GM23338 (cell line): Measurements from ENCODE around the gene ITGA2. TPM values are rescaled to one million over a fixed set of nuclear protein-coding genes. Genes with fewer than 3 reads are reported as not detected.

Experiments
- ATAC-seq: fragments of 200-7000 bp; cut with Tn5 transposase; 3 replicates; pipeline ENCODE4 v1.9.1; 2020
- DNase-seq: peaks from one replicate; pipeline ENCODE4 v3.0.0-alpha.2; 2015; ENCODE audit warnings: low spot score
- H2AFZ ChIP-seq: fragments of 200-600 bp; sonication (generic); 2 replicates; pipeline ENCODE4 v1.8.0; 2016; ENCODE audit warnings: antibody characterized with exemption, mild to moderate bottlenecking, moderate library complexity
- H3F3A ChIP-seq: fragments of 200-600 bp; sonication (generic); replicated peaks from 2 replicates; pipeline ENCODE4 v1.8.0; 2017; ENCODE audit warnings: antibody characterized with exemption, mixed run types, low read depth
- H3K27ac ChIP-seq: fragments of 200-600 bp; sonication (generic); 2 replicates; pipeline ENCODE4 v1.6.1; 2016; ENCODE audit warnings: low read depth
- H3K27me3 ChIP-seq: fragments of 200-600 bp; sonication (generic); 2 replicates; pipeline ENCODE4 v1.8.0; 2016; ENCODE audit warnings: mild to moderate bottlenecking, mixed run types, moderate library complexity; ENCODE audit not compliant: insufficient read depth
- H3K36me3 ChIP-seq: fragments of 200-600 bp; sonication (generic); 2 replicates; pipeline ENCODE4 v1.8.0; 2016; ENCODE audit warnings: mild to moderate bottlenecking; ENCODE audit not compliant: insufficient read depth
- H3K4me1 ChIP-seq: fragments of 200-600 bp; sonication (generic); 2 replicates; pipeline ENCODE4 v1.8.0; 2016; ENCODE audit warnings: mild to moderate bottlenecking, moderate library complexity; ENCODE audit not compliant: insufficient read depth
- H3K4me2 ChIP-seq: fragments of 200-600 bp; sonication (generic); 2 replicates; pipeline ENCODE4 v1.7.1; 2017; ENCODE audit warnings: mixed run types
- H3K4me3 ChIP-seq: fragments of 200-600 bp; sonication (generic); 2 replicates; pipeline ENCODE4 v1.6.1; 2016; ENCODE audit warnings: mixed run types
- H3K79me2 ChIP-seq: fragments of 200-600 bp; sonication (generic); replicated peaks from 2 replicates; pipeline ENCODE4 v1.8.0; 2017; ENCODE audit warnings: mild to moderate bottlenecking; ENCODE audit not compliant: insufficient read depth
- H3K9me2 ChIP-seq: fragments of 200-600 bp; sonication (generic); 2 replicates; pipeline ENCODE4 v1.8.0; 2017; ENCODE audit not compliant: insufficient read depth
- H4K20me1 ChIP-seq: fragments of 200-600 bp; sonication (generic); replicated peaks from 2 replicates; pipeline ENCODE4 v1.8.0; 2017; ENCODE audit warnings: mild to moderate bottlenecking; ENCODE audit not compliant: insufficient read depth
- H3K27ac Mint-ChIP-seq: 2 replicates; pipeline ENCODE4 v1.8.0; 2020; ENCODE audit warnings: inconsistent platforms, mild to moderate bottlenecking, moderate library complexity, mixed read lengths
- H3K27me3 Mint-ChIP-seq: 3 replicates; pipeline ENCODE4 v1.8.0; 2022; ENCODE audit warnings: low read depth, mild to moderate bottlenecking, moderate library complexity, mixed read lengths, inconsistent platforms; ENCODE audit not compliant: insufficient read depth, poor library complexity
- H3K36me3 Mint-ChIP-seq: 3 replicates; pipeline ENCODE4 v1.8.0; 2021; ENCODE audit warnings: low read depth, mild to moderate bottlenecking, inconsistent platforms, moderate library complexity, mixed read lengths
- H3K4me1 Mint-ChIP-seq: 3 replicates; pipeline ENCODE4 v1.8.0; 2020; ENCODE audit warnings: mild to moderate bottlenecking, inconsistent platforms, mixed read lengths
- H3K4me3 Mint-ChIP-seq: 3 replicates; pipeline ENCODE4 v1.8.0; 2021; ENCODE audit warnings: moderate library complexity, mild to moderate bottlenecking, inconsistent platforms, mixed read lengths
- H3K9me3 Mint-ChIP-seq: 3 replicates; pipeline ENCODE4 v1.8.0; 2020; ENCODE audit warnings: moderate library complexity, mild to moderate bottlenecking, inconsistent platforms, mixed read lengths
- CREB1 ChIP-seq: fragments of 250-450 bp; sonication (Bioruptor Pico); IDR thresholded peaks from 2 replicates; pipeline ENCODE4 v1.5.0; 2020; ENCODE audit warnings: low read depth, mild to moderate bottlenecking, moderate library complexity
- CTCF ChIP-seq, 2 experiments: fragments of 200-600 bp in 1 of 2; sonication (generic) in 1 of 2; conservative IDR thresholded peaks; 2 replicates each; pipeline versions ENCODE4 v1.5.1 to v1.6.1; 2016 to 2017; ENCODE audit warnings: antibody characterized with exemption in 2 of 2, low read depth in 2 of 2, mild to moderate bottlenecking in 2 of 2, moderate library complexity in 1 of 2
- ETS1 ChIP-seq: IDR thresholded peaks from 2 replicates; pipeline ENCODE4 v1.6.1; 2016; ENCODE audit warnings: antibody characterized with exemption
- EZH2 ChIP-seq: fragments of 200-600 bp; sonication (generic); IDR thresholded peaks from one replicate; pipeline ENCODE4 v1.8.0; 2017; ENCODE audit warnings: antibody characterized with exemption, mild to moderate bottlenecking, low read depth; ENCODE audit not compliant: unreplicated experiment
- EZH2phosphoT487 ChIP-seq: fragments of 200-600 bp; sonication (generic); IDR thresholded peaks from one replicate; pipeline ENCODE4 v1.8.1; 2018; ENCODE audit warnings: antibody characterized with exemption; ENCODE audit not compliant: unreplicated experiment
- JUNB ChIP-seq: IDR thresholded peaks from one replicate; pipeline ENCODE4 v1.6.1; 2016; ENCODE audit warnings: antibody characterized with exemption; ENCODE audit not compliant: unreplicated experiment
- NANOG ChIP-seq: IDR thresholded peaks from 2 replicates; pipeline ENCODE4 v1.6.1; 2016; ENCODE audit warnings: antibody characterized with exemption, borderline replicate concordance
- POLR2AphosphoS5 ChIP-seq: IDR thresholded peaks from 2 replicates; pipeline ENCODE4 v1.6.1; 2016; ENCODE audit warnings: antibody characterized with exemption, low read depth
- STAT1 ChIP-seq: IDR thresholded peaks from one replicate; pipeline ENCODE4 v1.6.1; 2016; ENCODE audit warnings: antibody characterized with exemption; ENCODE audit not compliant: unreplicated experiment
- ZNF114 ChIP-seq: fragments of 250-450 bp; sonication (Bioruptor Pico); IDR thresholded peaks from 2 replicates; pipeline ENCODE4 v1.5.0; 2020; ENCODE audit warnings: mild to moderate bottlenecking, moderate library complexity
- ZNF331 ChIP-seq: fragments of 250-450 bp; sonication (Bioruptor Pico); IDR thresholded peaks from 2 replicates; pipeline ENCODE4 v1.5.0; 2020; ENCODE audit warnings: low read depth, mild to moderate bottlenecking, moderate library complexity
- polyA plus RNA-seq: library from polyadenylated mRNA; unstranded; fragments of >200 nt; fragmentation: Nextera tagmentation; extraction: Ambion mirVana; gene quantifications from 2 replicates; pipeline ENCODE4 v1.2.1, GENCODE V29; 2016
- total RNA-seq: library from RNA; depleted of rRNA; stranded (reverse); fragments of >200 nt; shearing (Covaris generic); gene quantifications from 2 replicates; pipeline ENCODE4 v1.2.3, GENCODE V29; 2014
- TF ChIP-seq, protein P1 (sequence below): IDR thresholded peaks from one replicate; pipeline ENCODE4 v1.6.1; 2018; ENCODE audit warnings: antibody characterized with exemption; ENCODE audit not compliant: unreplicated experiment

Gene ITGA2
- total and polyA plus RNA-seq, 2 experiments from 2014 or later: 2.6 to 7.1 TPM

DNA sequence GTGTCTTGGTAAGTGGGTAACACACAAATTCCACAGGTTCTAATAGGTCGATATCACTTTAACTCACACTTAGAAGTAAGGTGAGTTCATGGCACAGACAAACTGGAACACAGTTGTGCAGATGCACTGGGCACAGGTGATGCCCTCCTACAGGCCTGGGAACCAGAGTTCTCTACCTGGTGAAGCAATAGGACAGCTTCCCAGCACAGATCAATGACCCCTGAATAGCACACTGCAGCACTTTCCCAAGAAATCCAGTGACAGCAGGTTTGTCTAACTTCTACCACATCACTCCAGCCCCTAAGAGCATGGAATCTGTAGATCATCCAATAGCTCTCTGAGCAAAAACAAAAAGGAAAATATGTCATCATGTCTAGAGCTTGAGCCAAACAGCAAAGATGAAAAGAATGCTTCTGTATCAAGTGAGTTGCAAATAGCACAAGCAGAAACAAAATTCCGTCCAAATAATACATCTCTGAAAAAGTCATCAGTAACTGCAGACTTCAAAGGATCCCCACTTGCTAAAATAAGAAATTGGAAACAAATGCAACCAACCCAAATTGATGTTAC lies 86.9 kb downstream of the ITGA2 start (continued):
- no peak for TF ChIP-seq ETS1
- TF ChIP-seq, protein P1, sequence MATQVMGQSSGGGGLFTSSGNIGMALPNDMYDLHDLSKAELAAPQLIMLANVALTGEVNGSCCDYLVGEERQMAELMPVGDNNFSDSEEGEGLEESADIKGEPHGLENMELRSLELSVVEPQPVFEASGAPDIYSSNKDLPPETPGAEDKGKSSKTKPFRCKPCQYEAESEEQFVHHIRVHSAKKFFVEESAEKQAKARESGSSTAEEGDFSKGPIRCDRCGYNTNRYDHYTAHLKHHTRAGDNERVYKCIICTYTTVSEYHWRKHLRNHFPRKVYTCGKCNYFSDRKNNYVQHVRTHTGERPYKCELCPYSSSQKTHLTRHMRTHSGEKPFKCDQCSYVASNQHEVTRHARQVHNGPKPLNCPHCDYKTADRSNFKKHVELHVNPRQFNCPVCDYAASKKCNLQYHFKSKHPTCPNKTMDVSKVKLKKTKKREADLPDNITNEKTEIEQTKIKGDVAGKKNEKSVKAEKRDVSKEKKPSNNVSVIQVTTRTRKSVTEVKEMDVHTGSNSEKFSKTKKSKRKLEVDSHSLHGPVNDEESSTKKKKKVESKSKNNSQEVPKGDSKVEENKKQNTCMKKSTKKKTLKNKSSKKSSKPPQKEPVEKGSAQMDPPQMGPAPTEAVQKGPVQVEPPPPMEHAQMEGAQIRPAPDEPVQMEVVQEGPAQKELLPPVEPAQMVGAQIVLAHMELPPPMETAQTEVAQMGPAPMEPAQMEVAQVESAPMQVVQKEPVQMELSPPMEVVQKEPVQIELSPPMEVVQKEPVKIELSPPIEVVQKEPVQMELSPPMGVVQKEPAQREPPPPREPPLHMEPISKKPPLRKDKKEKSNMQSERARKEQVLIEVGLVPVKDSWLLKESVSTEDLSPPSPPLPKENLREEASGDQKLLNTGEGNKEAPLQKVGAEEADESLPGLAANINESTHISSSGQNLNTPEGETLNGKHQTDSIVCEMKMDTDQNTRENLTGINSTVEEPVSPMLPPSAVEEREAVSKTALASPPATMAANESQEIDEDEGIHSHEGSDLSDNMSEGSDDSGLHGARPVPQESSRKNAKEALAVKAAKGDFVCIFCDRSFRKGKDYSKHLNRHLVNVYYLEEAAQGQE: no peak

- no peak overlapping the region for H3K27ac Mint-ChIP-seq
- H3K27ac ChIP-seq: no peak overlapping the region
- no peak overlapping the region for H3K4me2 ChIP-seq
- H3K9me3 Mint-ChIP-seq: no peaks in the 10 kb centered on the region
- no peaks in the 10 kb centered on the region for H3K27me3 ChIP-seq
- no peaks in the 10 kb centered on the region for H3K79me2 ChIP-seq
- no peaks in the 10 kb centered on the region for H3K36me3 ChIP-seq
- ATAC-seq: no peak
- no peak overlapping the region for H3K4me3 ChIP-seq
- no peaks in the 10 kb centered on the region for H3F3A ChIP-seq
- no peaks in the 10 kb centered on the region for H3K27me3 Mint-ChIP-seq
- H2AFZ ChIP-seq: no peak overlapping the region
- no peaks in the 10 kb centered on the region for H3K9me2 ChIP-seq
- H3K4me3 Mint-ChIP-seq: no peak overlapping the region
- H3K4me1 ChIP-seq: no peaks in the 10 kb centered on the region
- no peaks in the 10 kb centered on the region for H3K4me1 Mint-ChIP-seq
- DNase-seq: no peak
- no peaks in the 10 kb centered on the region for H4K20me1 ChIP-seq
- H3K36me3 Mint-ChIP-seq: no peaks in the 10 kb centered on the region
- no peak for TF ChIP-seq EZH2phosphoT487
- no peak for TF ChIP-seq STAT1
- no peak for TF ChIP-seq CREB1 (CRISPR knock-in tag)
- no peak for TF ChIP-seq JUNB
- no peak for TF ChIP-seq ETS1
- TF ChIP-seq ZNF114: no peak
- no peak for TF ChIP-seq EZH2
- no peak for TF ChIP-seq ZNF331 (CRISPR knock-in tag)
- no peak for TF ChIP-seq CTCF (conservative IDR thresholded peaks at IDR 0.05; ENCODE audit: low read depth in 2 of 2)
- no peak for TF ChIP-seq POLR2AphosphoS5
- TF ChIP-seq NANOG: no peak
Measured at GRCh38 chr5:53080271-53080670, 91.1 kb downstream of the ITGA2 start.
